IMR-90 (cell line): ENCODE measurements around the gene ZNF587B. TPM values are rescaled to one million over a fixed set of nuclear protein-coding genes. Genes with fewer than 3 reads are reported as not detected.
A peak's percentile ranks its signal among the peaks of the same experiment; 100 is the strongest.

Source experiments
- ATAC-seq: fragments of 200-7000 bp; cut with Tn5 transposase; 2 replicates; pipeline ENCODE4 v1.9.1; 2020; ENCODE audit warnings: low read depth, mild to moderate bottlenecking, moderate library complexity
- Bru-seq: library from RNA; stranded (reverse); fragments of 400-500 nt; gene quantifications from one replicate; lab custom pipeline; 2021; lab: Mats Ljungman, UMichigan
- BruChase-seq, 2 experiments: library from RNA; stranded (reverse); fragments of 400-500 nt; gene quantifications; one replicate each; lab custom pipeline; 2021; lab: Mats Ljungman, UMichigan
- BruUV-seq: library from RNA; stranded (reverse); fragments of 400-500 nt; replicated peaks from 2 replicates; lab custom pipeline; 2021; lab: Mats Ljungman, UMichigan
- CTCF ChIA-PET: fragments of 300-600 bp; formaldehyde crosslinking; extraction: SDS; loops from one replicate; lab custom pipeline; 2021; ENCODE audit warnings: antibody characterized with exemption; lab: Yijun Ruan, JAX
- POLR2A ChIA-PET: fragments of 300-600 bp; sonication (Branson Sonifier 250); formaldehyde crosslinking; loops from one replicate; lab custom pipeline; 2022; ENCODE audit warnings: antibody characterized with exemption; ENCODE audit not compliant: unreplicated experiment; lab: Charles Lee
- DNase-seq: peaks from one replicate; pipeline ENCODE4 v3.0.0; 2013
- H2AFZ ChIP-seq: replicated peaks from 2 replicates; pipeline ENCODE3; 2013; ENCODE audit warnings: low read length, mild to moderate bottlenecking; ENCODE audit not compliant: poor library complexity
- H2AK5ac ChIP-seq: 2 replicates; pipeline ENCODE4 v1.6.1; 2013; ENCODE audit warnings: low read depth, low read length, inconsistent platforms
- H2AK9ac ChIP-seq: replicated peaks from 2 replicates; pipeline ENCODE3; 2013; ENCODE audit warnings: mild to moderate bottlenecking, low read depth, low read length, moderate library complexity; ENCODE audit not compliant: poor library complexity
- H2BK120ac ChIP-seq: 2 replicates; pipeline ENCODE4 v1.6.1; 2013; ENCODE audit warnings: low read depth, low read length, inconsistent platforms
- H2BK15ac ChIP-seq: 3 replicates; pipeline ENCODE4 v1.6.1; 2013; ENCODE audit warnings: low read depth, low read length, inconsistent platforms
- H2BK20ac ChIP-seq: 2 replicates; pipeline ENCODE4 v1.6.1; 2013; ENCODE audit warnings: low read depth, mild to moderate bottlenecking, inconsistent platforms, low read length, moderate library complexity
- H2BK5ac ChIP-seq: 2 replicates; pipeline ENCODE4 v1.6.1; 2013; ENCODE audit warnings: mild to moderate bottlenecking, low read depth, low read length, inconsistent platforms; ENCODE audit not compliant: poor library complexity, severe bottlenecking
- H3K14ac ChIP-seq: replicated peaks from 2 replicates; pipeline ENCODE4 v1.6.1; 2013; ENCODE audit warnings: low read depth, low read length, inconsistent platforms
- H3K18ac ChIP-seq: 2 replicates; pipeline ENCODE4 v1.6.1; 2013; ENCODE audit warnings: low read depth, low read length, control low read depth
- H3K23ac ChIP-seq: 2 replicates; pipeline ENCODE4 v1.6.1; 2013; ENCODE audit warnings: low read depth, low read length, inconsistent platforms
- H3K27ac ChIP-seq: 2 replicates; pipeline ENCODE4 v1.5.1; 2013; ENCODE audit warnings: mild to moderate bottlenecking, control low read depth, low read length; ENCODE audit not compliant: insufficient read depth
- H3K27me3 ChIP-seq: 2 replicates; pipeline ENCODE4 v1.6.1; 2013; ENCODE audit warnings: low read length; ENCODE audit not compliant: control insufficient read depth, insufficient read depth
- H3K36me3 ChIP-seq: 2 replicates; pipeline ENCODE4 v1.6.1; 2013; ENCODE audit warnings: low read length, mixed read lengths; ENCODE audit not compliant: control insufficient read depth, insufficient read depth
- H3K4ac ChIP-seq: 2 replicates; pipeline ENCODE4 v1.6.1; 2013; ENCODE audit warnings: low read depth, low read length, inconsistent platforms
- H3K4me1 ChIP-seq: 2 replicates; pipeline ENCODE4 v1.6.1; 2013; ENCODE audit warnings: low read length, mixed read lengths; ENCODE audit not compliant: control insufficient read depth, insufficient read depth
- H3K4me2 ChIP-seq: 2 replicates; pipeline ENCODE4 v1.6.1; 2013; ENCODE audit warnings: low read depth, mild to moderate bottlenecking, control low read depth, low read length, moderate library complexity
- H3K4me3 ChIP-seq: 2 replicates; pipeline ENCODE4 v1.5.1; 2013; ENCODE audit warnings: low read depth, mild to moderate bottlenecking, control low read depth, low read length, moderate library complexity; ENCODE audit not compliant: insufficient read depth
- H3K56ac ChIP-seq: 2 replicates; pipeline ENCODE4 v1.6.1; 2013; ENCODE audit warnings: low read length, inconsistent platforms; ENCODE audit not compliant: insufficient read depth; ENCODE audit errors: extremely low read depth
- H3K79me1 ChIP-seq, 2 experiments: 2 replicates each; pipeline ENCODE4 v1.6.1; 2013; ENCODE audit warnings: low read length in 2 of 2, inconsistent platforms in 1 of 2, low read depth in 1 of 2
- H3K9ac ChIP-seq: 2 replicates; pipeline ENCODE4 v1.6.1; 2013; ENCODE audit warnings: low read depth, low read length, control low read depth
- H3K9me1 ChIP-seq: 2 replicates; pipeline ENCODE4 v1.6.1; 2013; ENCODE audit warnings: low read length, inconsistent platforms; ENCODE audit not compliant: insufficient read depth
- H3K9me3 ChIP-seq: 2 replicates; pipeline ENCODE4 v1.6.1; 2013; ENCODE audit warnings: low read length; ENCODE audit not compliant: control insufficient read depth, insufficient read depth
- H4K20me1 ChIP-seq: 2 replicates; pipeline ENCODE4 v1.6.1; 2013; ENCODE audit warnings: low read length, inconsistent platforms; ENCODE audit not compliant: insufficient read depth
- H4K5ac ChIP-seq: 2 replicates; pipeline ENCODE4 v1.6.1; 2013; ENCODE audit warnings: mild to moderate bottlenecking, low read depth, low read length, control low read depth
- H4K8ac ChIP-seq, 2 experiments: 2 replicates each; pipeline ENCODE4 v1.6.1; 2013; ENCODE audit warnings: low read depth in 2 of 2, low read length in 2 of 2, control low read depth in 1 of 2, inconsistent platforms in 1 of 2
- H4K91ac ChIP-seq: 2 replicates; pipeline ENCODE4 v1.6.1; 2013; ENCODE audit warnings: low read depth, low read length, inconsistent platforms; ENCODE audit not compliant: insufficient read depth
- BHLHE40 ChIP-seq: fragments of 150-350 bp; IDR thresholded peaks from 2 replicates; pipeline ENCODE4 v1.6.1; 2016; ENCODE audit warnings: mild to moderate bottlenecking, low read depth, low read length
- MXI1 ChIP-seq: IDR thresholded peaks from 2 replicates; pipeline ENCODE4 v1.6.1; 2012; ENCODE audit warnings: low read depth, mild to moderate bottlenecking, low read length, moderate library complexity, borderline replicate concordance
- POLR2A ChIP-seq: IDR thresholded peaks from 2 replicates; pipeline ENCODE4 v1.6.1; 2012; ENCODE audit warnings: mild to moderate bottlenecking, low read depth, low read length
- SMC3 ChIP-seq: fragments of 150-350 bp; IDR thresholded peaks from 2 replicates; pipeline ENCODE4 v1.6.1; 2016; ENCODE audit warnings: low read depth, mild to moderate bottlenecking, antibody characterized with exemption, low read length, moderate library complexity
- WGBS, 2 experiments: methylation state at CpG; one replicate each; pipeline versions ENCODE4 v1.1.5 to v1.1.7; 2013; ENCODE audit warnings: missing lambda C conversion rate in 2 of 2; ENCODE audit not compliant: insufficient read length in 1 of 2; ENCODE audit errors: extremely low coverage in 2 of 2; 5-methylcytosine and 5-hydroxymethylcytosine counted together
- dilution Hi-C: fragments of 300-500 bp; cut with HindIII; formaldehyde crosslinking; loops from one replicate; pipeline ENCODE4 v1.14.3; 2018; ENCODE audit warnings: low sequenced_read_pairs; ENCODE audit not compliant: unreplicated experiment
- in situ Hi-C: fragments of 300-500 bp; cut with MboI; formaldehyde crosslinking; loops from 3 replicates; pipeline ENCODE4 v1.14.3; 2019; ENCODE audit warnings: low sequenced_read_pairs, inconsistent platforms, mixed read lengths
- intact Hi-C: fragments of 100-400 bp; cut with micrococcal nuclease; formaldehyde crosslinking; loops from 2 replicates; pipeline ENCODE4 v1.10.0; 2022
- long read RNA-seq: library from polyadenylated mRNA; unstranded; transcript quantifications from one replicate; pipeline ENCODE4 v2.0.0, GENCODE V29; 2021; ENCODE audit not compliant: unreplicated experiment
- polyA plus RNA-seq, 3 experiments: library from polyadenylated mRNA; depleted of rRNA; stranded (reverse); fragments of >200 nt; gene quantifications; 2 replicates each; pipeline ENCODE4 v1.2.3, GENCODE V29; 2012; ENCODE audit warnings: low replicate concordance in 1 of 3
- total RNA-seq: library from RNA; depleted of rRNA; stranded (reverse); fragments of >200 nt; gene quantifications from 2 replicates; pipeline ENCODE4 v1.2.3, GENCODE V29; 2012; rRNA removed
- TF ChIP-seq, protein P1 (sequence below): fragments of 150-350 bp; IDR thresholded peaks from 2 replicates; pipeline ENCODE4 v1.6.1; 2017; ENCODE audit warnings: mild to moderate bottlenecking, antibody characterized with exemption, low read length, low read depth
- TF ChIP-seq, protein P2 (sequence below): conservative IDR thresholded peaks from 2 replicates; pipeline ENCODE4 v1.5.1; 2012; ENCODE audit warnings: mild to moderate bottlenecking, low read depth, low read length, improper control_type of control experiment

The ZNF587B gene
- total RNA-seq (32.2 and 33.9 TPM in 2 replicates), polyA plus RNA-seq (2012; rRNA removed) (2.5 and 3.7 TPM in 2 replicates), Bru-seq, nascent RNA (percentile 97 among the genes with signal in this experiment), BruChase-seq, experiment 1, labeled RNA remaining after a 6-hour chase (percentile 100 among the genes with signal in this experiment), BruChase-seq, experiment 2, labeled RNA remaining after a 2-hour chase (percentile 100 among the genes with signal in this experiment)
- 0.56 and 1.5 TPM in 2 replicates for polyA plus RNA-seq (2012; cell fraction: cytosol; rRNA removed)
- polyA plus RNA-seq (2012; cell fraction: nucleus; rRNA removed; ENCODE audit: low replicate concordance): 3.7 and 20.2 TPM in 2 replicates
- long read RNA-seq, partial matches to known transcripts: 0 of 1 reads
- long read RNA-seq, other reads (novel, unspliced or antisense): 1 of 1 reads

DNA sequence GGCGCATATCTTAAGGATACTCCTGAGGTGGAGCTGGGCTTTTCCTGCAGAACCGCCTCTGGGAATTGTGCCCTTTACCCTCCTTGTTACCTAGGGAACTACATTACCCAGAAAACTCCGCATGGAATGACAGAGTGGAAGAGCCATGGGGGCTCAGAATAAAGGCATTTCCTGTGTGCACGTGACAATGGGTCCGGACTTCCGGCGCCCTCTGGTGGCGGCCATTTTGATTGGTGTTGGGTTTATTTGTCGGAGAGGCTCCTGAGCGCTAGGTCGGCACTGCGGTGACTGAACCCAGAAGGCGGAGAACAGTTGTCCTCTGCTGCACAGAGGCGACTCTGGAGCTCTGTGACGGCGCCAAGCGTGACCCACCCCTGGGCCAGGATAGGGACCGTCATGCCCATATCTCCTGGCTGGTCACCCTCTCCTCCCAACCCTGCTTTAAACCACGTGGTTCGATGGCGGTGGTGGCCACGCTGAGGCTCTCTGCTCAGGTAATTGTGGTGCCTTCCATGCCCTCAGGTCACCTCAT is at the start of gene ZNF587B:
TSS of gene ZNF587B (plus strand) at position 229 of the 532 bp plus-strand sequence. CDS start at position 459, 230 bp downstream.
- Histone ChIP-seq H3K27me3 (no peaks in the 10 kb centered on the region), H4K8ac (peak within 1 kb of the TSS; percentile 90 to 93), H4K5ac (peak within 1 kb of the TSS; percentile 51), H3K9ac (peak within 1 kb of the TSS; percentile 61), H3K56ac (peak within 1 kb of the TSS; percentile 9; the same call in 1 of the 2 replicates), H3K4me2 (peak within 1 kb of the TSS; percentile 74), H3K23ac (peak within 1 kb of the TSS; percentile 94), H3K18ac (no peak within 1 kb of the TSS), H3K79me1 (peaks cover 7 to 56% of the 10 kb centered on the region in 2 experiments; a peak in 3 of 4 replicates), H3K36me3 (peaks cover 3% of the 10 kb centered on the region), H3K9me3 (no peaks in the 10 kb centered on the region), H2AFZ (peak within 1 kb of the TSS; percentile 95), H3K4me3 (peak within 1 kb of the TSS; percentile 56), H2BK15ac (no peak within 1 kb of the TSS), H2AK9ac (peak within 1 kb of the TSS; percentile 97), H2BK120ac (peak within 1 kb of the TSS; percentile 39; the same call in 1 of the 2 replicates), H3K4ac (peak within 1 kb of the TSS; percentile 85), H3K27ac (peak within 1 kb of the TSS; percentile 44), H4K20me1 (peaks cover 23% of the 10 kb centered on the region), H2BK20ac (no peak within 1 kb of the TSS), H3K9me1 (peaks cover 8% of the 10 kb centered on the region; the same call in 1 of the 2 replicates), H2AK5ac (peak within 1 kb of the TSS; percentile 97), H3K4me1 (peaks cover 10% of the 10 kb centered on the region; the same call in 1 of the 2 replicates), H2BK5ac (peak within 1 kb of the TSS; percentile 44), H3K14ac (peak within 1 kb of the TSS; percentile 81), H4K91ac (peak within 1 kb of the TSS; percentile 85)
- intact Hi-C loops (no loop called here), dilution Hi-C loops (no loop called here), in situ Hi-C loops (no loop called here)
- ChIA-PET POLR2A (no interaction called here), CTCF (no interaction called here)
- TF ChIP-seq SMC3 (peak; percentile 48), BHLHE40 (peak; percentile 94), MXI1 (peak; percentile 62; the same call in 1 of the 2 replicates), POLR2A (no peak; the same call in 1 of the 2 replicates)
- TF ChIP-seq, protein P1, sequence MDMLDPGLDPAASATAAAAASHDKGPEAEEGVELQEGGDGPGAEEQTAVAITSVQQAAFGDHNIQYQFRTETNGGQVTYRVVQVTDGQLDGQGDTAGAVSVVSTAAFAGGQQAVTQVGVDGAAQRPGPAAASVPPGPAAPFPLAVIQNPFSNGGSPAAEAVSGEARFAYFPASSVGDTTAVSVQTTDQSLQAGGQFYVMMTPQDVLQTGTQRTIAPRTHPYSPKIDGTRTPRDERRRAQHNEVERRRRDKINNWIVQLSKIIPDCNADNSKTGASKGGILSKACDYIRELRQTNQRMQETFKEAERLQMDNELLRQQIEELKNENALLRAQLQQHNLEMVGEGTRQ: peak; percentile 83
- TF ChIP-seq, protein P2, sequence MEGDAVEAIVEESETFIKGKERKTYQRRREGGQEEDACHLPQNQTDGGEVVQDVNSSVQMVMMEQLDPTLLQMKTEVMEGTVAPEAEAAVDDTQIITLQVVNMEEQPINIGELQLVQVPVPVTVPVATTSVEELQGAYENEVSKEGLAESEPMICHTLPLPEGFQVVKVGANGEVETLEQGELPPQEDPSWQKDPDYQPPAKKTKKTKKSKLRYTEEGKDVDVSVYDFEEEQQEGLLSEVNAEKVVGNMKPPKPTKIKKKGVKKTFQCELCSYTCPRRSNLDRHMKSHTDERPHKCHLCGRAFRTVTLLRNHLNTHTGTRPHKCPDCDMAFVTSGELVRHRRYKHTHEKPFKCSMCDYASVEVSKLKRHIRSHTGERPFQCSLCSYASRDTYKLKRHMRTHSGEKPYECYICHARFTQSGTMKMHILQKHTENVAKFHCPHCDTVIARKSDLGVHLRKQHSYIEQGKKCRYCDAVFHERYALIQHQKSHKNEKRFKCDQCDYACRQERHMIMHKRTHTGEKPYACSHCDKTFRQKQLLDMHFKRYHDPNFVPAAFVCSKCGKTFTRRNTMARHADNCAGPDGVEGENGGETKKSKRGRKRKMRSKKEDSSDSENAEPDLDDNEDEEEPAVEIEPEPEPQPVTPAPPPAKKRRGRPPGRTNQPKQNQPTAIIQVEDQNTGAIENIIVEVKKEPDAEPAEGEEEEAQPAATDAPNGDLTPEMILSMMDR: peak; percentile 41
- TSS peak; percentile 4 for BruUV-seq
- DNase-seq: peak; percentile 74
- 0% methylated on average over 1 of the region's 22 CpGs; no CpG with 5 or more reads in 1 of the 2 experiments for WGBS, 2 experiments
- peak; percentile 92 for ATAC-seq
